Cardiac atrium fibroblast (primary cell): ENCODE measurements around the gene SNX1. TPM values are rescaled to one million over a fixed set of nuclear protein-coding genes. Genes with fewer than 3 reads are reported as not detected.

Experiments
- total RNA-seq: library from RNA; depleted of rRNA; stranded (reverse); fragments of >200 nt; gene quantifications from 2 replicates; pipeline ENCODE4 v1.2.3, GENCODE V29; 2015

The SNX1 gene, protein sequence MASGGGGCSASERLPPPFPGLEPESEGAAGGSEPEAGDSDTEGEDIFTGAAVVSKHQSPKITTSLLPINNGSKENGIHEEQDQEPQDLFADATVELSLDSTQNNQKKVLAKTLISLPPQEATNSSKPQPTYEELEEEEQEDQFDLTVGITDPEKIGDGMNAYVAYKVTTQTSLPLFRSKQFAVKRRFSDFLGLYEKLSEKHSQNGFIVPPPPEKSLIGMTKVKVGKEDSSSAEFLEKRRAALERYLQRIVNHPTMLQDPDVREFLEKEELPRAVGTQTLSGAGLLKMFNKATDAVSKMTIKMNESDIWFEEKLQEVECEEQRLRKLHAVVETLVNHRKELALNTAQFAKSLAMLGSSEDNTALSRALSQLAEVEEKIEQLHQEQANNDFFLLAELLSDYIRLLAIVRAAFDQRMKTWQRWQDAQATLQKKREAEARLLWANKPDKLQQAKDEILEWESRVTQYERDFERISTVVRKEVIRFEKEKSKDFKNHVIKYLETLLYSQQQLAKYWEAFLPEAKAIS
- total RNA-seq: 33.5 and 40.4 TPM in 2 replicates

DNA sequence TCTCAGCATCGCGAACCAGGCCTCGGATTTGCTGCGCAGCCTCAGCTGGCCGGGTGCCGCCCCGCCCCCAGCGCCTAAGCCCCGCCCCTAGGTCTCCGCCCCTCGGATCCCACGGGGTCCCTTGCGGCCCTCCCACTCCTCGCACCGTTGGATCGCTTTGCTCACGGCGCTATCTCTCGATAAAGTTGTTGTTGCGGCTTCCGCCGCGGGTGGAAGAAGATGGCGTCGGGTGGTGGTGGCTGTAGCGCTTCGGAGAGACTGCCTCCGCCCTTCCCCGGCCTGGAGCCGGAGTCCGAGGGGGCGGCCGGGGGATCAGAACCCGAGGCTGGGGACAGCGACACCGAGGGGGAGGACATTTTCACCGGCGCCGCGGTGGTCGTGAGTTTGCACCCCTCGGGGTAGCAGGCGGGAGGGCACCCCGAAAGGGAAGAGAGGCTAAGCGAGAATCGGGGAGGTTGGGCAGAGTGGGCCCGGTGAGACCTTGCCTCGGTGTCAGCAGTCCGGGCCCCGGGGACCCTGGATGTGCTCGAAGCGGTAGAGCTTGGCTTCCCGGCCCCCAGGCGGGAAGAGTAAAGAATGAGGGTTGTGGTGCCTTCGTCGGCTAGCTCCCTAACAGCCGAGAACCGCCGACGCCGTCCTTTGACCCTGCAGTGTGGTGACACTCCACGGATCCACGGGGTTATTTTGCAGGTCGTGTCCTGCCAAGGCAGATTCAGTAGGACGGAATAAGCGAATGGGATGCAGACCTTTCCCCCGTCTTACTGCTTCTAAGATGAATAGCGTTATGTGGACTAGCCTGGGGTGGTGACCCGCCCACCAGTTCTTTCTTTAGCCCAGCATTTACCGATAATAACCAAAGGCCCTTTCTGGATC lies at the start of gene SNX1:
Gene SNX1, plus strand, starts transcription at position 188 of the 873 bp plus-strand sequence. Its CDS starts 32 bp downstream, at position 220.

DNA sequence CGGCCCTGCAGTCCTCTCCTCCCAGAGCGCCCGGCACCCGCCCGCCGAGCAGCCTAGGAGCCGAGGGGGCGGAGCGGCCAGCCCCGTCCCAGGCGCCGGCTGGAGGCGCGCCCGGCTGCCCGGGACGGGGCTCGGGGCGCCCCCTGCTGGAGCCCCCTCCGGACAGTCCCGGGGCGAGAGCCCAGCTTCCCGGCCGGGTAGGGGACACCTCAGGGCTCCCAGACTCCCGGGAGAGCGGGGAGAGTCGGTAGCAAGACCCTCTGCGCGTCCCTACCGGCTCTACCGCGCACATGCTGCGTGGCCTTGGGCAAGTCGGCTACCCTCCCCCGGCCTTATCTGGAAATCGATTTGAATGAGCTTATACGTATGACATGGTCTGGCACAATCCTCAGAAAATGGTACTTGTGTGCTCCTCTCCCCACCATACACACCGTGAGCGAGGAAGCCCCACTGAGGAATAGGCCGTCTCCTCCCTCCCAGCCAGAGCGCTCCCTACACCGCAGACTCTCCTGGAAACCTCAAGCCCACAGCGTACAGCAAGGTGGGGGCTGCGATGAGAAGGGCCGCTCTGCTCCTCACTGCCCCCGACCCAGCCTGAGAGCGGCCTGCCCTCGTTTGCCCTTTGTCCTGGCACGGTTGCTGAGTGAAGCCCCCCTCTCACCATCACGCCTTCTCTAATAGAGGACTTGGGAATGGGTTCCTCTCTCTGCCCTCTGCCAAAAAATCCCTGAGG lies 49.2 kb upstream of the SNX1 start, which contains the start of gene DAPK2:
Gene DAPK2, minus strand, starts transcription at position 65 of the 733 bp plus-strand sequence. CDS start 6,224 bp downstream, outside the sequence.

DNA sequence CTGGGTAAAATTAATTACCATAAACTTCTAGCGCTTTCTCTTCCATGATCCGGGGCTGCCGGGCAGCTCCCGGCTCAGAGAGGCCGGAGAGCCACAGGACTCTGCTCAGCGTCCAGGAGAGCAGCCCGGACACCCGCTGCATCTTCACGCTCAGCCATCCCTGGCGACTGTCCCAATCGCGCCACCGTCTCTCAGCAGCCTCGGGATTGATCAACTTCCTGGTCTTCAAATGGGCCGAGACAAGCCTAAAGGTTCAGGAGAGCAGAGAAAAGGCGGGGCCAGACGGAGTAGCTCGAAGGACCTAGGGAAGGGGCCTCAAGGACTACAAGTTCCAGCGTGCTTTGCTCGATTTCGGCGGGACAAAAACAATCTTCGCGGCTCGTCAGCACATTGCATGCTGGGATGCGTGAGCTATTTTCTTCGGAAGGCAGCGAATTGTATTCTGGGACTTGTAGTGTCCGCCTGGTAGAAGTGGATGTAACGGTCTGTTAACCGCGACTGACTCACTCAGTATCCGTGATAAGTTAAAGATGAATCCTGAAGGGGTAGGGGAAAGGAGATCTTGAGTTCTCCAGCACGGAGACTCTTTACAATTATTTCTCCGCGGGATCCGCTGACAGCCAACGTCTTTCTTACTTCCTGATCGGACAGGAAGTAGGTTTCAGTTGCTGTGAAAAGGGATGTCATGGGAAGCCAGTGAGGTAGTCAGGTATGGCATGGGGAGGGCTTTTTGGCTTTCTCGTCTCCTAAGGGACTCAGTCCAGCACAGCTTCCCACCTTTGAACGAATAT lies 2.0 kb upstream of the SNX1 start, which contains the start of gene CIAO2A:
Gene CIAO2A, minus strand, starts transcription at position 212 of the 791 bp plus-strand sequence. Its CDS starts 70 bp downstream, at position 142.

DNA sequence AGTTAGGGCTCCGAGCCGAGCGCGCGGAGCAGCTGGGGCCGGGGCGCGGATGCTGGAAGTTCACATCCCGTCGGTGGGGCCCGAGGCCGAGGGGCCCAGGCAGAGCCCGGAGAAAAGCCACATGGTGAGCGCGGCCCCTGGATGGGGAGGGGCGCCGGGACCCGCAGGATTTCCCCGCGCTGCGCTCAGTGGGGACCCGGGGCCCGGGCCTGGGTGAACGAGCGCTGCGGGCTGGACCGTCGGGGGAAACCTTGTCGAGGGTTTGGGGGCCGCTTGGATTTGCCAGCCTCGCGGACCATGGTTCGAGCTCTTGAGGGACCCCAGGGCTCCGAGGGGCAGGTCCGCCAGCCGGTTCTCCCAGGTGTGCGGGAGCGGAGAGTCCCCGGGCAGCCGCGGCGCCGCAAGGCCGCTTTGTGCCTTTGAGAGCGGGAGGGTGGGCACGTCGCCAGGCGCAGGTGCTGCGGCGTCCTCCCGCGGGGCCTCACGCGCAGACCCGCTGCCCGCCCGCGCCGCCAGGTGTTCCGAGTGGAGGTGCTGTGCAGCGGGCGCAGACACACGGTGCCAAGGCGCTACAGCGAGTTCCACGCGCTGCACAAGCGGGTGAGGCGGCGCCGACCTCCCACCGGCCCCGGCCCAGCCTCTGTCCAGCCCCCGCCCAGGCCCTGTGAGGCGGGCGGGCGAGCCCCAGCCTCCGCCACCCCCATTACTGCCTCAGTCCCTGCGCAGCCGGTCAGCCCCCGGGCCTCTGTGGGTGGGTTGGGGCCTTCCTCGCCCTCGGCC lies 56.1 kb downstream of the SNX1 start, which contains the start of gene SNX22:
Gene SNX22, plus strand, starts transcription at position 5 of the 780 bp plus-strand sequence. Its CDS starts 45 bp downstream, at position 50.

DNA sequence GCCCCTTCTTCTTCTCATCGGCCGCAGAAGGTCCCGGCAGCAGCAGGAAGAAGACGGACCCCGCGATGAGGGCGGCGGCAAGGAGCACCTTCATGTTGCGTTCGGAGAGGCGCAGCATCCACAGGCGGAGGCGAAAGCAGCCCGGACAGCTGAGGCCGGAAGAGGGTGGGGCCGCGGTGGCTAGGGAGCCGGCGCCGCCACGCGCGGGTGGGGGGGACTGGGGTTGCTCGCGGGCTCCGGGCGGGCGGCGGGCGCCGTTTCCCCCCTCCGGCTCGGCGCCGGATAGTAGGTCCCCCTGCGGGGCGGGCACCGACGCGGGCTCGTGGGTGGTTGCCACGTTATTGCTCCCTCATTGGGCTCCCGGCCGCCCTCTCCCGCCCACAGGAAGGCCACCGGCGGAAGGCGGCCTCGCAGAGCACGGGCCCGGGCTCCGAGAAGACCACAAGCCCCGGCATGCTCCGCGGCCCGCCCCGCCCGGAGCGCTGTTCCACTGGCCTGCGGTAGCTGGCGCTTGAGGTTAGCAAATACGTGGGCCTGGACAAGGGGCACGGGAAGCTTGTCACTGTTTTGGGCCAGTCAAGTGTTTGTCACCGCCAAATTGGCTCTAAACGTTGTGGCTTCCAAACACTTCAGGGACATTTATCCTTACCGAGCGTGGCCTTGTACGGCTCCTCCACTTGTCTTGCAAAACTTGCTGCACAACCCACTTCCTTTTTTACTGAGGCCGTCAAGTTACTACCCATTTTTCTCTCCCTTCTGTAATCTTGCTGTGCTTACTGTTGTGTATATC lies 67.3 kb downstream of the SNX1 start, which contains the start of gene PPIB:
Gene PPIB, minus strand, starts transcription at position 154 of the 790 bp plus-strand sequence. Its CDS starts 36 bp downstream, at position 118.

Other genes starting within 250 kb of the SNX1 start
- gene DAPK2, start 49.5 kb upstream of the SNX1 start, total RNA-seq: 0.36 and 1.8 TPM in 2 replicates
- gene CIAO2A, start 2.1 kb upstream of the SNX1 start, total RNA-seq: 42.9 and 69.3 TPM in 2 replicates
- gene SNX22, start 55.7 kb downstream of the SNX1 start, total RNA-seq: under 0.01 TPM in 1 of 2 replicates, not detected in the other
- 958 and 1,197 TPM in 2 replicates for gene PPIB, start 67.0 kb downstream of the SNX1 start, total RNA-seq